GM12892 (cell line): ENCODE data around the gene DNM3.

Experiments used
- POLR2A ChIP-seq: IDR thresholded peaks from 2 replicates; pipeline ENCODE4 v1.6.1; 2011; ENCODE audit warnings: low read depth, low read length, control low read depth
- POLR2AphosphoS5 ChIP-seq: IDR thresholded peaks from 2 replicates; pipeline ENCODE4 v1.6.1; 2011; ENCODE audit warnings: low read depth, low read length, control low read depth

- TF ChIP-seq POLR2AphosphoS5 (no peak), POLR2A (no peak)
These were observed 81.7 kb downstream of the DNM3 start for GRCh38 chr1:171922999-171923398.
